IPS DF 6.9 (cell line): Measurements from ENCODE around the gene SEMA5B.

Experiments used
- DNase-seq: peaks from one replicate; pipeline ENCODE4 v3.0.0-alpha.2; 2013; ENCODE audit warnings: low read depth, low spot score
- H3K27ac ChIP-seq: one replicate; pipeline ENCODE4 v1.5.1; 2013; ENCODE audit warnings: low read length, control low read depth
- H3K27me3 ChIP-seq: 2 replicates; pipeline ENCODE4 v1.6.1; 2013; ENCODE audit warnings: mild to moderate bottlenecking, low read length; ENCODE audit not compliant: control insufficient read depth, insufficient read depth
- H3K36me3 ChIP-seq: 2 replicates; pipeline ENCODE4 v1.6.1; 2013; ENCODE audit warnings: low read length; ENCODE audit not compliant: control insufficient read depth, insufficient read depth
- H3K4me1 ChIP-seq: 2 replicates; pipeline ENCODE4 v1.6.1; 2013; ENCODE audit warnings: low read length; ENCODE audit not compliant: control insufficient read depth, insufficient read depth
- H3K4me3 ChIP-seq: 2 replicates; pipeline ENCODE4 v1.5.1; 2013; ENCODE audit warnings: mild to moderate bottlenecking, low read length
- H3K9me3 ChIP-seq: 2 replicates; pipeline ENCODE4 v1.6.1; 2013; ENCODE audit warnings: low read length, inconsistent platforms; ENCODE audit not compliant: control insufficient read depth, insufficient read depth
- WGBS: extraction: QIAGEN DNeasy Blood & Tissue Kit; methylation state at CpG from one replicate; pipeline ENCODE4 v1.1.7; 2013; ENCODE audit warnings: mixed read lengths, missing lambda C conversion rate; ENCODE audit not compliant: insufficient read length, insufficient coverage; 5-methylcytosine and 5-hydroxymethylcytosine counted together

Gene SEMA5B

DNA sequence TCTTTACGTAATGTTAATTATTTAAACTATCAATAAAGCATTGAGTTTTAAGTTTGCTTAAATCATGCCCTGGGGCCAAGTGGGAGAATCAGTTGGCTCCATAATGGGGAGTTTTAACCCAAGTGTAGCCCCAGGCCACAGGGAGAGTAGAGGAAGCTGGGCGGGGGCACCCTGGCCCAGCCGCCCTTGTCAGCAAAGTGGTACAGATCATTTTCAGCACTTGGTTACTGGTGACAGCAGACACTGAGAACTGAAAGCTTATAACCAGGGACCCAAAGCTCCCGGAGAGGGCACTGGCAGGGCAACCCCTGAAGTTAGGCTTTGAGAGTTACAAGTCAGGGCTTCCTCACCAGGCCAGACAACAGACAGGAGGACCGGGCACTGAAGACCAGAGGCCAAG, 90.6 kb downstream of the SEMA5B start:
- Histone ChIP-seq H3K9me3 (no peaks in the 10 kb centered on the region), H3K27me3 (no peaks in the 10 kb centered on the region), H3K36me3 (no peaks in the 10 kb centered on the region), H3K27ac (no peak overlapping the region), H3K4me1 (no peaks in the 10 kb centered on the region), H3K4me3 (no peak overlapping the region)
- WGBS, result no CpG with 5 or more reads among the region's 5 CpGs
- no peak for DNase-seq

DNA sequence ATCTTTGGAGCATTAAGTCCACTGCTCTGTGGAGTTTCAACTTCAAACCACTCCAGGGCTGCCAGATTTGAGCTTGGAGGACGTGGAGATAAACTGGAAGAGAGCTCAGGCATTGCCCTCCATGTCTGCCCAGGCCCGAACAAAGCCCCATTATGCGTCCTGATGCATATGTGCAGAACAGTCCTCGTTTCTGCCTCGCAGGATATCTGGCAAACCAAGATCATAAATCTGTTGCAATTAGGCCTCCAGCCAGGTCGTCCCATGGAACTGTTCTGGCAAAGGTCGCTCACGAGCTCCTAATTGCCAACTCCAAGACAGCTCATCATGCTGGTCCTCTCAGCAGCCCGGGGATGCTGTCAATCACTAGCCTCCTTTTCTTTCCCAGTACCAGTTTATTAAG, 91.2 kb downstream of the SEMA5B start:
- no CpG with 5 or more reads among the region's 9 CpGs for WGBS
- Histone ChIP-seq H3K27me3 (no peaks in the 10 kb centered on the region), H3K4me1 (no peaks in the 10 kb centered on the region), H3K36me3 (no peaks in the 10 kb centered on the region), H3K27ac (no peak overlapping the region), H3K9me3 (no peaks in the 10 kb centered on the region), H3K4me3 (no peak overlapping the region)
- DNase-seq, result no peak

GRCh38 chr3:122934251-122934650, 93.3 kb downstream of the SEMA5B start:
- Histone ChIP-seq H3K36me3 (no peaks in the 10 kb centered on the region), H3K9me3 (no peaks in the 10 kb centered on the region), H3K4me3 (no peak overlapping the region), H3K27me3 (no peaks in the 10 kb centered on the region), H3K27ac (no peak overlapping the region), H3K4me1 (no peaks in the 10 kb centered on the region)
- WGBS, result no CpG with 5 or more reads among the region's 1 CpG
- DNase-seq, result no peak

- WGBS, result no CpG with 5 or more reads among the region's 5 CpGs
- no peaks in the 10 kb centered on the region for H3K4me1 ChIP-seq
- DNase-seq, result no peak
- no peaks in the 10 kb centered on the region for H3K36me3 ChIP-seq
- H3K9me3 ChIP-seq, result no peaks in the 10 kb centered on the region
- H3K4me3 ChIP-seq, result no peak overlapping the region
- no peak overlapping the region for H3K27ac ChIP-seq
- no peaks in the 10 kb centered on the region for H3K27me3 ChIP-seq
These were observed 95.2 kb downstream of the SEMA5B start for GRCh38 chr3:122932251-122932967.

GRCh38 chr3:122931636-122932035, 95.9 kb downstream of the SEMA5B start:
- no peaks in the 10 kb centered on the region for H3K36me3 ChIP-seq
- WGBS, result no CpG with 5 or more reads among the region's 4 CpGs
- no peaks in the 10 kb centered on the region for H3K27me3 ChIP-seq
- no peaks in the 10 kb centered on the region for H3K4me1 ChIP-seq
- no peaks in the 10 kb centered on the region for H3K9me3 ChIP-seq
- no peak for DNase-seq
- no peak overlapping the region for H3K27ac ChIP-seq
- no peak overlapping the region for H3K4me3 ChIP-seq

DNA sequence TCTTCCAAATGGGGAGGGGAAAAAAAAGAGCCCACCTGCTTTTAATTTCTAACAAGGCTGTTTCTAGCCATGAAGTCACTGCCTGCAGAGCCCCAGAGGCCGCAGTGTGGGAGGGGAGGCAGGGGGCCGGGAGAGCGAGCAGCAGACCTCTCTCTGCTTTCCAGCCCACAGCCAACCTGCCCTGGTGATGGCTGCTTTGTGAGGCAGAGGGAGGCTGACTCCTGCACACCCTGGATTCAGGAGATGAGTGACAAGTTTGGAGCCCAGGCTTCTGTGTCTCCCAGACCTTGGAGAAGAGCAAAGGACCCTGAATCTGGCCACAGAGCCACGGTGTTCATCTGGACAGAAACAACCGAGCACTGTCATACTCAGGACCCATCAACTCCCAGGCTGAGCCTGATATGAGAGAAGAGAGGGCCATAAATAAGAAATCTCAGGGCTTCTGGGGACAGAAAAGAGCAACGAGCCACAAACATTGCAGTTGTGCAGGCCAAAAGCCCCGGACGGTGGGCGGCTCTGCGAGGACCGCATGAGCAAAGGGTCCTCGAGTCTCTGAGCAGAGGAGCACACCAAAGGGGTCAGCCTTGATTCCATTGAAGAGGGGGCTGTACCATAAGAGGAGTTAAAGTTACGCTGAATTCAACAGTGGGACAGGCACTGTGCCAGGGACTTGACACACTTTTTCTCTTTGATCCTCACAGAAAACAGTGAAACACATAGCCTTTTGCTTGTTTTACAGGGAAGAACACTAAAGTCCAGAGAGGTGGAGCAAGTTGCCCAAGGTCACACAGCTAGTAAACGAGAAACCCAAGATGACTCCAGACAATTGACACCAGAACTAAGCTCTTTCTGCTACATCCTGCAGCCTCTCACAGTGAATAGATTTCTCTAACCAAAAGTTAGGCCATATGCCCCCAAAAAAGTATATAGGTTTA, 97.2 kb downstream of the SEMA5B start:
- no peaks in the 10 kb centered on the region for H3K4me1 ChIP-seq
- no peak overlapping the region for H3K4me3 ChIP-seq
- no CpG with 5 or more reads among the region's 14 CpGs for WGBS
- H3K27ac ChIP-seq, result no peak overlapping the region
- no peaks in the 10 kb centered on the region for H3K36me3 ChIP-seq
- DNase-seq, result no peak
- no peaks in the 10 kb centered on the region for H3K27me3 ChIP-seq
- no peaks in the 10 kb centered on the region for H3K9me3 ChIP-seq

DNA sequence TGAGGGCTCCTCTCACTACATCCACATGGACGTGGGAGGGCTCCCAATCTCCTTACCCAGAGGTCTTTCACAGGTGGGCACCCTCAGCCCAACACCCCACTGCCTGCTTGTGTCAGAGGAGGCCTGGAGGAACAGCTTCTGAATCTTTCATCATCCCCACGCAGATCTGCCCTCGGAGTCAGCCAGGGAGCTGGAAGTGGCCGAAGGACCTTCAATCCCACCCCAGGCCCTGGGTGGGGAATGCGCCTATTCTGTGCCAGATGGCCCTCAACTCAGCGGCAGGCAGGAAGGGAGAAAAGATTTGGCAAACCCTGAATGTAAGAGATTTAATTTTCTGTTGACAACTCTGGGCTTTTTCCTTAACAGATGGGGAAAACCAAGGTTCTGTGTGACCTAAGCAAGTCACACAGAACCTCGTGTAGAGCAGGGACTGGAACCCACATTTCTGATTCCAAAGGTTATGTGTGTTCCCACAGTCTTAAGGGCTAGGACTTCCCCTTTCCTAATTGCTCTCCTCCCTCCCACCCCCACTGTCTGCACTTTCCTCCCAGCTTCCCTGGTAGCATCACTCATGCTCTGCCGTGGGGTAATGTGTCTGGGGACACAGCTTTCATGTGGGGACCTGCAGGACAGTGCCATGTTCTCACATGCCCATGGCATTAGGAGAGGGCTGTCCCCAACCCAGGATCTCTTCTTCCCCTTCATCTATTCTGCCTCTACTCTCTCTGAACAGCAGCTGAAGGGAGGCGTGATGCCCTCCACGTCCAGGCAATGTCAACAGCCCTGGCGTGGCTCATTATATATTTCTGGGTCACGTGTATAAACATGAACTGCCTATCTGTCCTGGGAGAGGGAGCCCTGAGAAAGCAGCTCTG, 98.1 kb downstream of the SEMA5B start:
- H3K27me3 ChIP-seq, result no peaks in the 10 kb centered on the region
- H3K36me3 ChIP-seq, result no peaks in the 10 kb centered on the region
- H3K4me1 ChIP-seq, result no peaks in the 10 kb centered on the region
- H3K4me3 ChIP-seq, result no peak overlapping the region
- DNase-seq, result no peak
- H3K9me3 ChIP-seq, result no peaks in the 10 kb centered on the region
- H3K27ac ChIP-seq, result no peak overlapping the region
- WGBS, result no CpG with 5 or more reads among the region's 12 CpGs

GRCh38 chr3:122928396-122929187, 99.0 kb downstream of the SEMA5B start:
- H3K4me3 ChIP-seq, result no peak overlapping the region
- no peaks in the 10 kb centered on the region for H3K4me1 ChIP-seq
- WGBS, result no CpG with 5 or more reads among the region's 24 CpGs
- H3K27me3 ChIP-seq, result no peaks in the 10 kb centered on the region
- no peak for DNase-seq
- H3K9me3 ChIP-seq, result no peaks in the 10 kb centered on the region
- no peaks in the 10 kb centered on the region for H3K36me3 ChIP-seq
- H3K27ac ChIP-seq, result no peak overlapping the region

DNA sequence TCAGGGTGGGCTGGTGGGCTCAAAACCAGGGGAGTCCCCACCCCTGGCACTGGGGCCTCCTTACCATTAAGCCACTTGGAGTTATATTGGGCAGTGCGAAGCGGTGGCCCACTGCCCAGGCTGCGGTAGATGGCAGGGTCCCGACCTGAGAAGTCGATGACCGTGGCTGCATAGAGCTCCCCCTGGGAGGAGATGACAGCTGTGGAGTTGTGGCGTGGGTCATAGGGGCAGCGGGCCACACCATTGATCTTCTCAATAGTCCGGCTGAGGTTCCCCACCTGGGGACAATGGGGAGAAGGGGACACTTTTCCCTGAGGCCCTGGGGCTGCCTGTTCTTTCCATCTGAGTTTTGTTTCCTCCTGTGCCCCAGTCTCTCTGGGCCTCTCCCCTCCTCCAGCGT, 99.8 kb downstream of the SEMA5B start:
- no CpG with 5 or more reads among the region's 10 CpGs for WGBS
- no peak overlapping the region for H3K27ac ChIP-seq
- no peaks in the 10 kb centered on the region for H3K4me1 ChIP-seq
- no peaks in the 10 kb centered on the region for H3K9me3 ChIP-seq
- H3K4me3 ChIP-seq, result no peak overlapping the region
- H3K27me3 ChIP-seq, result no peaks in the 10 kb centered on the region; the same call in 1 of the 2 replicates
- no peak for DNase-seq
- no peaks in the 10 kb centered on the region for H3K36me3 ChIP-seq
